GM19397 (cell line): ENCODE measurements around the gene ZNF354C.
"Not testable (repeated sequence)": the region's sequence is repeated elsewhere in the genome, so short reads cannot be mapped to it uniquely, and the experiment has no call there.

Experiments used
- ATAC-seq: cut with Tn5 transposase; IDR thresholded peaks from one replicate; pipeline ENCODE4 v1.9.1; 2021; ENCODE audit warnings: mild to moderate bottlenecking, moderate library complexity; ENCODE audit not compliant: unreplicated experiment

Gene ZNF354C

DNA sequence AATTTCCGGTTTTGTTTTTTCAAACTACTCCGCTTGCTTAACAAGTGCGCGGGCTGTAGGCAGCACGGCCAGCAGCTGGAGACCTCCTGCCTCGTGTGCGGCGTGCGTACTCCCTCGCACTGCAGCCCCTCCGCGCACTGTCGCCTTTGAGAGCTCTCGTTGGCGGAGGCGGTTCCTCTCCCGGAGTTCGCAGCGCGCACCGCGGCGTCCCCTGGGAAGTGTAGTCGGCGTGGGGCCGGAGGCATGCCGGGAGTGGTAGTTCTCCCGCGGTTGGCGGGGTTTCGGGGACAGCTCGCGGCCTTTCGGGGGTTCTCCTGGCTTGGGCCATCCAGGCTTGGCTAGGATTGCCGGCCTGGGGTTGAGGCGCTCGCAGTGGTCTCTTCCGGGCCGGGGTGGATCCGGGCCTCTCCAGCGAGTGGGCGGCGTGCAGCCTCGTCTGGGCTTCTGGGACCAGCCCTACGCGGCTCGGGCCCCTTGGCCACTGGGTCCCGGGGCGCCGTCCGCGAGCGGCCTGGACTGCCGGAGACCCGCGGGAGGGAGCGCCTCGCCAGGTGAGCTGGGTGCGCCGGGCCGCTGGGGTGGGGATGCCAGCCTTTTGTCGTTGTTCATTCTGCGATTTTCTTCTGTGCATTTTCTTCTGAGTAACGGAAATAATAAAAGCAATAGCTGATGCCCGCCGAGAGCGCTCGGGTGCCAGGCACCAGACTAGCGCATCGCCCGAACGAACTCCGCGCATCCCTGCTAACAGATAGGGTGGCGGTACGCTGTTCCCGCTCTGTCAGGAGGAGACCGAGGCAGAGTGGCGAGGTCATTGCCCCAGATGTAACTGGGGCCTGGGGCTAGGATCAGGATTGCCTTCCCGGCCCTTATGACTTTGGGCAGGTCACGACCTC is at the start of gene ZNF354C:
Gene ZNF354C (plus strand): TSS at position 258 of the 893 bp plus-strand sequence. CDS start 1,696 bp downstream, outside the sequence.
- ATAC-seq = peak; percentile 52

- ATAC-seq = no peak
Measured at GRCh38 chr5:179023528-179024189, 36.5 kb upstream of the ZNF354C start, which contains the start of gene ZNF879. TSS of gene ZNF879 (plus strand) at chr5:179023804. CDS start at chr5:179025005, 1,201 bp downstream.

GRCh38 chr5:179033004-179033580 is 27.1 kb upstream of the ZNF354C start:
- ATAC-seq = no peak

- ATAC-seq = no peak
Measured at GRCh38 chr5:179044765-179045164, 15.4 kb upstream of the ZNF354C start.

- ATAC-seq = no peak
Measured at GRCh38 chr5:179051784-179052183, 8.4 kb upstream of the ZNF354C start.

DNA sequence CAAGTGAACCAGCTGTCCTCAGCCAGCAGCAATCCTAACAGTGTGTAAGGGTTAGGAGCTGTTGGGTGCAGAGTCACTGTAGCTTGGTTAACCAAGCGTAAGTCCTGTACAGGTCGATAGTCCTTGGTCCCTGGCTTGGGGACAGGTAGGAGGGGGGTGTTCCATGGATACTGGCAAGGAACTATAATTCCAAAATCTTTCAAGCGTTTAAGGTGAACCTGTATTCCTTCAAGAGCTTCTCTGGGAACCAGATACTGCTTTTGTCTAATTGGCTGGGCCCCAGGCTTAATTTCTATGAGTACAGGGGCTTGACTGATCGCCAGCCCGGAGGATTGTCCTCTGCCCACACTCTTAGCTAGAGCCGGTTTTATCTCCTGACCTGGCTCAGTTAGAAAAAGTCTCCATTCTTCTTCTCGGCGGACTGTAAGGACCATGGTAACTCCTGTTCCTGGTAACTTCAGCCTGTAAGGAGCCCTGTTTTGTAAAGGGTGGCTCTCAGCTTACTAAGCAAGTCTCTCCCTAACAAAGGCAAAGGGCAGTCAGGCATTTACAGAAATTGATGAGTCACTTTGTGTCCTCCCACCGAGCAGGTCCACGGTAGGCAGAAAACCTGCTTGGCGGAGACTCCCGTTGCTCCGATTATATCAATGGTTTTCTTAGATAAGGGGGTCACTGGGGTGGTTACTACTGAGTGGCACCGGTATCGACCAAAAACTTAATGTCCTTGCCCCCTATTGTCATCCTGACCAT is 6.0 kb upstream of the ZNF354C start:
- ATAC-seq = no peak

DNA sequence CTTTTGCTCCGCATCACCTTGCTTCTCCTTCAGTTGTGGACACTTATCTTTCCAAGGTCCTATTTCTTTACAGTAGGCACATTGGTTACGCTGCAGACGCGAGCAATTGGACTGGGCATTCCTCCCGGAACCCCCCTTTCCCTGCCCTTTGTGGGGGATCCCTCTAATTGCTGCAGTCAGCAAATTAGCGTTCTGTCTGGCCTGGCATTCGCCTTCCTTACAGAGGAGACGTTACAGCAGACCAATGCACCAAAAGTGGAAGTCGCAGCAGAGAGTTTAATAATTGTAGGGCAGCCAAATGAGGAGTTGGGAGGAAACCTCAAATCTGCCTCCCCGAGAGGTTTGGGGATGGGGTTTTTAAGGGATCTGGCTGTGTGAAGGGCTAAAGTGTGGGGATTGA is 5.3 kb upstream of the ZNF354C start:
- ATAC-seq = no peak

- no peak for ATAC-seq
Measured at GRCh38 chr5:179055436-179055835, 4.7 kb upstream of the ZNF354C start.

DNA sequence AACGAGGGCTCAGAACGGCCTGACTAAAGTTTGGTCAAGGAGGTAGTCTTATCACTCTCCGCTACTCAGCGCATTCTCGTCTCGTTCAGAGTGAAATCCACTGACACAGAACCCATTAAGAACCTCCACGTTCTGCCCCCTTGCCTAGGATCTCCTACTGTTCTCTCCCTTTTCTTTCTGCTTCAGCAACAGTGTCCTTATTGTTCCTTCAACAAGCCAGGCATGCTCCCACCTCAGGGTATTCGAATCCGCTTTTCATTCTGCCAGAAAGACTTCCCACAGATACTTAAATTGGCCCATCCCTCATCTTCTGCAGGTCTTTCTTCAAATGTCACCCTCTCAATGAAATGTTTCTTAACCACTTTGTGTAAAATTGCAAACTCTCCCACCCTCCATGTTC is 4.3 kb upstream of the ZNF354C start:
- no peak for ATAC-seq

- ATAC-seq = no peak
Measured at GRCh38 chr5:179061025-179061424, 852 bp downstream of the ZNF354C start.

DNA sequence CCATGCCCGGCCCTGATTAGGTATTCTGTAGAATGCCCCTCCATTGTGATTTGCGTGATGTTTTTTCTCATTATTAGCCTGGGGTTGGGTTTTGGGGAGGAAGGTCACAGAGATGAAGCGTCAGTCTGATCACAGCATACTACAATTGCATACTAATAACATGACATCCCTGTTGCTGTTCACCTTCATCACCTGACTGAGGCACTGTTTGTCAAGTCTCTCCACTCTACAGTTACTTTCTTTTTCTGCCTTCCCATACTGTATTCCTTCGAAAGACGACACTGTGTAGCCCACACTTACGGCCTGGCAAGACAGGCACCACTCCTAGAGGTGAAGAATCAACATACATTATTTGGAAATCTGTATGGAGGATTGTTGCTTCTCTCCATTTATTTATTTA is 5.5 kb downstream of the ZNF354C start:
- no peak for ATAC-seq

DNA sequence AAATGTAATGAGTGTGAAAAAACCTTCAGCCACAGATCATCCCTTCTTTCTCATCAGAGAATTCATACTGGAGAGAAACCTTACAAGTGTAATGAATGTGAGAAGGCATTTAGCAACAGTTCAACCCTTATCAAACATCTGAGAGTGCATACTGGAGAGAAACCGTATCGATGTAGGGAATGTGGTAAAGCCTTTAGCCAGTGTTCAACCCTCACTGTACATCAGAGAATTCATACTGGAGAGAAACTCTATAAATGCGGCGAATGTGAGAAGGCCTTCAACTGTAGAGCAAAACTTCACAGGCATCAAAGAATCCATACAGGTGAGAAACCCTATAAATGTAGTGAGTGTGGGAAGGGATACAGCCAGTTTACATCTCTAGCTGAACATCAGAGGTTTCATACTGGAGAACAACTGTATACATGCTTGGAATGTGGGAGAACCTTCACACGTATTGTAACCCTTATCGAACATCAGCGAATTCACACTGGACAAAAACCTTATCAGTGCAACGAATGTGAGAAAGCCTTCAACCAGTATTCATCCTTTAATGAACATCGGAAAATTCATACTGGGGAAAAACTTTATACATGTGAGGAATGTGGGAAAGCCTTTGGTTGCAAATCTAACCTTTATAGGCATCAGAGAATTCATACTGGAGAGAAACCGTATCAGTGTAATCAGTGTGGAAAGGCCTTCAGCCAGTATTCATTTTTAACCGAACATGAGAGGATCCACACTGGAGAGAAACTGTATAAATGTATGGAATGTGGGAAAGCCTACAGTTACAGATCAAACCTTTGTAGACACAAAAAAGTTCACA is 19.2 kb downstream of the ZNF354C start:
- ATAC-seq = no peak

DNA sequence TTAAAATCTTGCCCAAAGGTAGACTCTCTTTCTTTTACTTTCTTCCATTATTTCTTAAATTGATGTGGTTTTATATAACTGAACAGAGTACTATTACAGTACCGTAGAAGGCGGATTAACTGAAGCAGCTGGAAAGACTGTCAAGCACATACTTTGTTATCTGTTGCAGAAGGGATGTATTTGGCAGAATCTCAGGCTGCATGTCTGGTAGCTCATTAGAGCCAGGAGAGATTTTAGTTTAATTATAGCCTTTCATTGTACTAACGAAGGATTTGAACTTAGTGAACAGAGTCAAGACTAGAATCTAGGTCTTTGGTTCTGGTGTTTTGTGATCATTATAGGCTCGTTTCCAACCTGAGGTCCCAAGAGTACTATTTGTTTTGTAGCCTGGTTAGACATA is 20.6 kb downstream of the ZNF354C start:
- ATAC-seq = no peak

- ATAC-seq = no peak
Measured at GRCh38 chr5:179089502-179089901, 29.3 kb downstream of the ZNF354C start.

- not testable (repeated sequence) for ATAC-seq
Measured at GRCh38 chr5:179101282-179101681, 41.1 kb downstream of the ZNF354C start.

GRCh38 chr5:179110528-179110927 is 50.4 kb downstream of the ZNF354C start:
- ATAC-seq = no peak

DNA sequence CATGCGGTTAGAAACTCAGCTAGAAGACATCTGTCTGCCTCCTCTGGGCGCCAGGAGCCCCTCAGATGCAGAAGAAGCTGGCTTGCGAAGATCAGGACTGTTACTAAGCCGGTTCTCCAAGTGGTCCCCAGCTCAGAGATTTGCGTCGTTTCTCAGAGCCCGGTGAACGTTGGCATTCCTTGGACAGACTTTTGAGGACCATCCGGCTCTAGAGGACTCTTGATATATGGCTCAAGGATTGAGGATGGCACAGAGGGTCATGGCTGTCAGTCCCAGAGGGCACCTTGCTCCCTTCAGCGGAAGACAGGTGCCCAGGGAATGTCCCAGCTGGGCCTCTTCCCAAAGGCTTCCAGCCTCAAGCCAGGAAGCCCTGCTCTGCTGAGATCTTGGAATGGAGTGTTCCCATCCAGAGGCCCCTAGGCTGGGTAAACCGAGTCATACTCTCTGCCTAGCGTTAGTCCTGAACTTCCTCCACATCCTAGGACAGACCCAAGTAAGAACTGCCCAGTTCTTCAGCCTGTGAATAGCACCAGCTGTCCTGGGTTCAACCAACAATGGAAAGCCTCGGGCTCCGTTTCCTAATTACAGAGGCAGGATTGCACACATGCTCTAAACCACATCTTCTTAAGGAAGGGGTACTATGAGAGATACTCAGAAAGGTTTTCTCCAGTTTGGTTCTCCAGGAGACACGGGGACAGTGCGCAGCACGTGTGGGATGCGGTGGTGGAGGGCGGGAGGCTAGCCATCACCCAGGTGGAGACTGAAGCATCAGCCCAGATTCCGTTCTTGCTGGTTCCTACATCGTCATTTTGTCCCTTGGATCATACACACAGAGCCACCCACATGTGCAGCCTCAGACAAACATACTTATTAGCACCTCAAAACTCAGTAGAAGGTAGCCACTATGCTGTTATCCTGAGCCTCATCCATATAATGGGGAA is 51.4 kb downstream of the ZNF354C start:
- ATAC-seq = no peak

DNA sequence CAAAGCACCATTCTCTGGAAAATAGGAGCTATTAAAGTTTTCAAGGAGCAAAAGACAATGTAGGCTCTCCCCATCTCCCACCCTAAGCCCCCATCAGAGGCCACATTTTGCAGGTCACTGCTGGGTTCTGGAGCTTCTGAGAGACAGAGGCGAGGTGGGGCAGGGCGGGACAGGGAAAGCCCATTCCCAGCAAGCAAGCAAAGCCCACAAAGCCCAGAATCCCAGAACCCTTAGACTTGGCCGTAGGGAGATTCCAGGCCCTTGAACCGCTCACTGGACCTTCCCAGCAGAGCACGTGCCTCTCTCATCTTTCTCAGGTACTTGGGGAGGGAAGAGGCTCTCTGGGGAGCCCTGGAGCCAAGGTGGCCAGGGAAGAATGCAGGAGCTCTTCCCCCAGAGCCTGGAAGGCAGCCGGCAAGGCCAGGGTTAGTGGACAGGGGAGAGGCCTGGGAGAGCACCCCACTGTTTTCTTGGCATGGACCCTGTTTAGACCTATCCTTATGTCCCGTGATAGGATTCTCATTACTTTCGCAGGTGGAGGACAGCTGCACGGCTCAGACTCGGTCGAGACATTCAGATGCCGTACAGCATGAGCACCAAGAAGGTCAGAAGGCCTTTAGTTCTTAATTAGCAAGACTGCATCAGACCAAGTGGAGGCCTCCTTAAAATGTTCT is 52.4 kb downstream of the ZNF354C start:
- no peak for ATAC-seq
